ENCODE results near the gene CAMTA1. TPM values are rescaled to one million over a fixed set of nuclear protein-coding genes. Genes with fewer than 3 reads are reported as not detected.
"Not testable (repeated sequence)": the region's sequence is repeated elsewhere in the genome, so short reads cannot be mapped to it uniquely, and the experiment has no call there.

Gene CAMTA1
- total RNA-seq, 4 donors from 2014 or later = 57.4 to 88.3 (median 62.1) TPM

DNA sequence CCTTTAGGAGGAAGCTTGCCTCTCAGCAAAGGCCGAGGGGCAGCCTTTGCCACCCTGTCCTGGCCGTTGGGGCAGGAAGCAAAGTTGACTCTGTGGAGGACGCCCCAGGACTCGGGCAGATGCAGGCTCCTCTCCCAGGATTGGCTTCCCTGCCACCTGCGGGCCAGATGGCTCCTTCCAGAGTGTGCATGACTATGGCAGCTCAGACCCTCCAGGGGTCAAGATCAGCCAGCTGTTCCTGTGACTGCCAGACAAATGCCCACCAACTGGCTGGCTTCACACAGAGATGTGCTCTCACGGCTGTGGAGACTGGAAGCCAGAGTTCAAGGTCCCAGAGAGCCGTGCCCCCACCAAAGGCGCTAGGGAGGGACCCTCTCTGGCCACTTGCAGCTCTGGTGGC, 898.9 kb downstream of the CAMTA1 start:
- no peak for TF ChIP-seq POLR2A (IDR thresholded peaks at IDR 0.05)
- TF ChIP-seq, protein P1, sequence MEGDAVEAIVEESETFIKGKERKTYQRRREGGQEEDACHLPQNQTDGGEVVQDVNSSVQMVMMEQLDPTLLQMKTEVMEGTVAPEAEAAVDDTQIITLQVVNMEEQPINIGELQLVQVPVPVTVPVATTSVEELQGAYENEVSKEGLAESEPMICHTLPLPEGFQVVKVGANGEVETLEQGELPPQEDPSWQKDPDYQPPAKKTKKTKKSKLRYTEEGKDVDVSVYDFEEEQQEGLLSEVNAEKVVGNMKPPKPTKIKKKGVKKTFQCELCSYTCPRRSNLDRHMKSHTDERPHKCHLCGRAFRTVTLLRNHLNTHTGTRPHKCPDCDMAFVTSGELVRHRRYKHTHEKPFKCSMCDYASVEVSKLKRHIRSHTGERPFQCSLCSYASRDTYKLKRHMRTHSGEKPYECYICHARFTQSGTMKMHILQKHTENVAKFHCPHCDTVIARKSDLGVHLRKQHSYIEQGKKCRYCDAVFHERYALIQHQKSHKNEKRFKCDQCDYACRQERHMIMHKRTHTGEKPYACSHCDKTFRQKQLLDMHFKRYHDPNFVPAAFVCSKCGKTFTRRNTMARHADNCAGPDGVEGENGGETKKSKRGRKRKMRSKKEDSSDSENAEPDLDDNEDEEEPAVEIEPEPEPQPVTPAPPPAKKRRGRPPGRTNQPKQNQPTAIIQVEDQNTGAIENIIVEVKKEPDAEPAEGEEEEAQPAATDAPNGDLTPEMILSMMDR (IDR thresholded peaks at IDR 0.05) = no peak
- H3K27ac ChIP-seq = no peak overlapping the region
- H3K36me3 ChIP-seq = no peaks in the 10 kb centered on the region
- H3K9me3 ChIP-seq = no peaks in the 10 kb centered on the region
- H3K4me1 ChIP-seq = peaks cover 0 to 22% (median 5%) of the 10 kb centered on the region in 4 donors
- no peak overlapping the region for H3K4me3 ChIP-seq
- H3K27me3 ChIP-seq = no peaks in the 10 kb centered on the region
- DNase-seq = no peak

DNA sequence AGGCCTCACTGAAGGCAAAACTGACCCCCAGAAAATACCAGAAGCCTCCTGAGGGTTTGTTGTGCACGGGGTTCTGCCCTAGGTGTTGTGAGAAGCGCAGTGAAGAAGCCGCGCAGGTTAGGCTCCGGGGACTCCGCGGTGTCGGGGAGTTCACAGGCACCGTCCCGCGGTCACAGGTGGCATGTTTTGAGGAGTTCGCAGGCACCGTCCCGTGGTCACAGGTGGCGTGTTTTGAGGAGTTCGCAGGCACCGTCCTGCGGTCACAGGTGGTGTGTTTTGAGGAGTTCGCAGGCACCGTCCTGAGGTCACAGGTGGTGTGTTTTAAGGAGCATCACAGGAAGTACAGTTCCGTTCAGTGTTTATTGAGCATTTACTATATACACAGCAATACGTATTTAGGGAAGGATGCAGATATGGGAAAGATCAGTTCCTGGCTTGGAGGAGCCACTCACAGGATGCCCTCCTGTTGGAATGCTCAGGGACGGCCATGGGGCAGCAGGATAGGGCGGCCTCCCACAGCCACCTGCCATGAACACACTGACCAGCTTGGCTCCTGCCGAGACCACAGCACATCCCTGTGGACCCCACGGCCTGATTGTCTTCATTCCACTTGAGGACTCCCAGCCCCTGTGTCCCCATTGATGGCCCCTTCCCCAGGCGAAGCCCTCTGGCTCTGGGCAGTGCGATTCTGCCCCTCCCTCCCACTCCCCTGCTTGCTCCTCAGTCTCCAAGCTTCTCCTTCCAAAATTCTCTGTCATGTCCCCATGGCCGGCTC, 899.8 kb downstream of the CAMTA1 start:
- Histone ChIP-seq H3K27me3 (no peaks in the 10 kb centered on the region), H3K27ac (no peak overlapping the region), H3K4me1 (peaks cover 0 to 13% (median 3%) of the 10 kb centered on the region in 4 donors), H3K36me3 (no peaks in the 10 kb centered on the region), H3K9me3 (no peaks in the 10 kb centered on the region), H3K4me3 (no peak overlapping the region)
- no peak for TF ChIP-seq POLR2A (IDR thresholded peaks at IDR 0.05)
- TF ChIP-seq, protein P1 (IDR thresholded peaks at IDR 0.05) = no peak
- DNase-seq = no peak

DNA sequence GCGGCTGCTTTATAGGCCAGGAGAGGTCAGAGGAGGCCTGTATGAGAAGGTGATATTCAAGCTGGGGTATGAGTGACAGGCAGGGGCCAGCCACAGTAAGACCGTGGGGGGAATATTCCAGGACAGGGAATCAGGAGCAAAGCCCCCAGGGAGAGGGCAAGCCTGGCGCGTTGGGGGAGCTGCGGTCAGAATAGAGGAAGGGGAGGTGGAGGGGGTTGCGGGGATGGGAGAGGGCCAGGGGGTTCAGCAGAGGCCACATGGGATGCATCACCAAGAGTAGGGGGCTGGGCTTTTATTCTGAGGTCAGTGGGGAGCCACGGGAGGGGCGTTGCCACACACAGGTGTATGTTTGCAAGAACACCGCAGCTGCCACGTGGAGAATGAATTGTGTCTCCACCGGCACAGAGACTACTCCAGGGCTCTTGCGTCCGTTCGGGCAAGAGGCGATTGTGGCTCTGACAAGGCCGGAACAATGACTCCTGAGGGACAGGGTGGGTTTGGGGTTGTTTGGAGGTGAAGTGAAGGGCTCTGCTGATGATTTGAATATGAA, 901.1 kb downstream of the CAMTA1 start:
- Histone ChIP-seq H3K4me1 (peaks cover 0 to under 1% (median 0%) of the 10 kb centered on the region in 4 donors), H3K36me3 (no peaks in the 10 kb centered on the region), H3K27ac (no peak overlapping the region), H3K9me3 (no peaks in the 10 kb centered on the region), H3K4me3 (no peak overlapping the region), H3K27me3 (no peaks in the 10 kb centered on the region)
- no peak for TF ChIP-seq POLR2A (IDR thresholded peaks at IDR 0.05)
- TF ChIP-seq, protein P1 (IDR thresholded peaks at IDR 0.05) = no peak
- DNase-seq = peak in 1 of 3 donors; percentile 29

- H3K27ac ChIP-seq = no peak overlapping the region
- TF ChIP-seq, protein P1 (IDR thresholded peaks at IDR 0.05) = no peak
- no peak for TF ChIP-seq POLR2A (IDR thresholded peaks at IDR 0.05)
- peak in 1 of 3 donors; percentile 34 for DNase-seq
- H3K4me3 ChIP-seq = no peak overlapping the region
- no peaks in the 10 kb centered on the region for H3K4me1 ChIP-seq
- no peaks in the 10 kb centered on the region for H3K36me3 ChIP-seq
- H3K27me3 ChIP-seq = no peaks in the 10 kb centered on the region
- H3K9me3 ChIP-seq = no peaks in the 10 kb centered on the region
Observed at GRCh38 chr1:7687411-7687810, 902.2 kb downstream of the CAMTA1 start.

- Histone ChIP-seq H3K27ac (no peak overlapping the region), H3K27me3 (no peaks in the 10 kb centered on the region), H3K36me3 (no peaks in the 10 kb centered on the region), H3K9me3 (no peaks in the 10 kb centered on the region), H3K4me3 (no peak overlapping the region), H3K4me1 (no peaks in the 10 kb centered on the region)
- TF ChIP-seq, protein P1 (IDR thresholded peaks at IDR 0.05) = no peak
- no peak for TF ChIP-seq POLR2A (IDR thresholded peaks at IDR 0.05)
- DNase-seq = no peak
Observed at GRCh38 chr1:7688659-7689058, 903.4 kb downstream of the CAMTA1 start.

DNA sequence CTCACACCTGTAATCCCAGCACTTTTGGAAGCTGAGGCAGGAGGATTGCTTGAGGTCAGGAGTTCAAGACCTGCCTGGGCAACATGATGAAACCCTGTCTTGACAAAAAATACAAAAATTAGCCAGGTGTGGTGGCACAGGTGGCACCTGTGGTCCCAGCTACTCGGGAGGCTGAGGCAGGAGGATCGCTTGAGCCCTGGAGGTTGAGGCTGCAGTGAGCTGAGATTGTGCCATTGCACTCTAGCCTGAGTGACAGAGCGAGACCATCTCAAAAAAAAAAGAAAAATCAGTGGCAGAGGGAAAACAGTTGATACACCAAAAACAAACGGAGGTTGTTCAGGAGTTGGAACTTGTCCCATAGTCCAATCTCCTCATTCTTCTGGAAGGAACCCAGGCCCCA, 904.1 kb downstream of the CAMTA1 start:
- H3K27ac ChIP-seq, DNase-seq: not testable (repeated sequence)

More for the DNA sequence above, 904.1 kb downstream of the CAMTA1 start:
- not testable (repeated sequence) for H3K36me3 ChIP-seq, H3K4me1 ChIP-seq, H3K27me3 ChIP-seq, H3K4me3 ChIP-seq, H3K9me3 ChIP-seq
